ENCODE measurements around the gene CBLN3.

DNA sequence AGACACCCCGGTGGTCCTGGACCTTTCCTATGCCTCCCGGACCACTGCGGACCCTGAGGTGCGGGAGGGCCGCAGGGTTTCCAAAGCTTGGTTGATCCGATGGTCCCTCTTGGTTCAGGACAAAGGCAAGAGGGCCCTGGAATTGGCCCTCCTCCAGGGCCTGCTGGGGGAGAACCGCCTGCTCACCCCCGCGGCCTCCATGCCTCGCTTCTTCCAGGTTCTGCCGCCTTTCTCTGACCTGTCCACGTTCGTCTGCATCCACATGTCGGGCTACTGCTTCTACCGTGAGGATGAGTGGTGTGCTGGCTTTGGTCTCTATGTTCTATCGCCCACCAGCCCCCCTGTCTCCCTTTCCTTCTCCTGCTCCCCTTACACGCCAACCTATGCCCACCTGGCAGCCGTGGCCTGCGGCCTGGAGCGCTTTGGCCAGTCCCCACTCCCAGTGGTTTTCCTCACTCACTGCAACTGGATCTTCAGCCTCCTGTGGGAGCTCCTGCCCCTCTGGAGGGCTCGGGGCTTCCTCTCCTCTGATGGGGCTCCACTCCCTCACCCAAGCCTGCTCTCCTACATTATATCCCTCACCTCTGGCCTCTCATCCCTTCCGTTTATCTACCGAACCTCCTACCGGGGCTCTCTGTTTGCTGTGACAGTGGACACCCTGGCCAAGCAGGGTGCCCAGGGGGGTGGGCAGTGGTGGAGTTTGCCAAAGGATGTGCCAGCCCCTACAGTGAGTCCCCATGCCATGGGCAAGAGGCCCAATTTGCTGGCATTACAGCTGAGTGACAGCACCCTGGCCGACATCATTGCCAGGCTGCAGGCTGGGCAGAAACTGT lies 13.8 kb downstream of the CBLN3 start:
- TF ChIP-seq NR2C2 (CRISPR knock-in tag; IDR thresholded peaks at IDR 0.05) (no peak), NR2C2 (tag; IDR thresholded peaks at IDR 0.05) (no peak), TAL1 (IDR thresholded peaks at IDR 0.05) (no peak)
